Stimulated activated CD8-positive, alpha-beta memory T cell treated with anti-CD3 and anti-CD28 coated beads, Interleukin-15, amount 100 ng/mL, for 1 hour (primary cell): ENCODE data around the gene SIX2.
"Not testable (repeated sequence)": the region's sequence is repeated elsewhere in the genome, so short reads cannot be mapped to it uniquely, and the experiment has no call there.

Source experiments
- DNase-seq: peaks from one replicate; pipeline ENCODE4 v3.0.0-alpha.2; 2020; ENCODE audit warnings: low read depth

Gene SIX2

GRCh38 chr2:45009303-45009927 lies at the start of gene SIX2:
SIX2 (minus strand) TSS chr2:45009452; CDS start chr2:45009110, 342 bp downstream.
- no peak for DNase-seq

GRCh38 chr2:45055162-45055605 lies 45.9 kb upstream of the SIX2 start:
- DNase-seq: no peak

DNA sequence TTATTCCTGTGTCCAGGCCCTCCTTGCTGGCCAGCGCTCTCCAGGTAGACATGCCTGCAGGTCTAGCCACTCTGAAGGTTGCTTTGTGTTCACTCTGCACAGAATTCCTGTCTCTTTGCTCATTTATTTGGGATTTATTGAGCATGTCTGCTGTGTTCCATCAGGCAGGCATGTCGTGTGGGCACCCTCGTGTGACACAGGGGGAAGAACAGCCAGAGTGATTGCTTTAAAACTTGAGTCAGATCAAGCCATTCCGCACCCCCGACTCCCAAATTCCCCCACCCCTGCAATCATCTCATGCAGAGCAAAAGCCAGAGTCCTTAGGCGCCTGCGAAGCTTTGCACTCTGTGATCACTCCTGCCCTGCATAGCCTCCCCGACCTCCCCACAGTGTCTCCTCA lies 44.7 kb upstream of the SIX2 start:
- DNase-seq: no peak

DNA sequence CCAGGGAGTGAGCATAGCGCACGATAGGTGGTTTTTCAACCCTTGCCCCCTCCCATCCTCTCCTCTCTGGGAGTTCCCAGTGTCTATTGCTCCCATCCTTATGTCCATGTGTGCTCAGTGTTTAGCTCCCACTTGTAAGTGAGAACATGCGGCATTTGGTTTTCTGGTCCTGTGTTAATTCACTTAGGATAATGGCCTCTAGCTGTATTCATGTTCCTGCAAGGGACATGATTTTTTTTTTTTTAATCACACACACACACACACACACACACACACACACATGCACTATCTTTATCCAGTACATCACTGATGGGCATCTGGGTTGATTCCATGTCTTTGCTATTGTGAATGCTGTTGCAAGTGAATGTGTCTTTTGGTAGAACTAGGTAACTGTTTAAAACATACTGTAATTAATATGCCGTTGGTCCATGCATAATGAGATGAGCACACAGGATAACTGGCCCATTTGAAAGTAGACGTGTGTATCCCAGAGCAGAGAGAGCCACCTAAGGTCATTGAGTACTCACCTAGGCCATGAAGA lies 43.2 kb upstream of the SIX2 start:
- no peak for DNase-seq

- no peak for DNase-seq
Measured at GRCh38 chr2:45049569-45050336, 40.5 kb upstream of the SIX2 start.

DNA sequence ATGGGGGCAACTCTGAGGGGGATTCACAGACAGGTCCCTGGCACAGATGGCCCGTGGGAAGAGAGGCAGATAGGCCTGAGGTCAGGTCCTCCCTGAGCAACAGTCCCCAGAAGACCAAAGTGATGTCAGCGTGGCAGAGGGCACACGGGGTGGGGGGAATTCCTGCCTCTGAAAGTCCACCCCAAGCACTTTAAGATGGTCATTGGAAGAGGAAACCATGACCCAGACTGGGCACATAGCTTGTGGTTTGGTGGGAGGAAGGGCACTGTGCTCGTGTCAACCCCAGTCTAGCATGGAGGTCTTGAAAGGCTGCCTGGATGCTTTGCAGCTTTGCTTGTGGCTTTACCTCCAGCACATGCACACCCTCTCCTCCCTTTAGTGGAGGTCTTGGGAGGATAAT lies 38.0 kb upstream of the SIX2 start:
- no peak for DNase-seq

GRCh38 chr2:45046786-45047185 lies 37.5 kb upstream of the SIX2 start:
- no peak for DNase-seq

- no peak for DNase-seq
Measured at GRCh38 chr2:45045706-45046105, 36.5 kb upstream of the SIX2 start.

DNA sequence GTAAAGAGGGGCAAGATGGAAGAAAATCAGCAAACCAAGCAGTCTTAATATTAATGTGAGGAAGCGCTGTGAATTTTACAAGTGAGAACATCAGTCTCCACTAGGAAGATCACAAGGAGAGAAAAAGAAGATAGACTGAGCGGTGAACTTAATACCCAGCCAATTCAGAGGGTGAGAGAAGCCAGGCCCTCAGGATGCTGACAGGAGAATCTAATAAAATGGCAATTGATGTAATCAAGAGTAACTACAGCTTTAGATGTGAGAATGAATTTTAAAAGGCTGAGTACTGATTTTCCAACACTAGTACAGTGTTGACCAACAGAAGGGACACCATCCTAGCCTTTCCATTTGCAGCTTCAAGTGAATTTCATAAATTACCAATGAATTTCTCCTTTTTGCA lies 35.7 kb upstream of the SIX2 start:
- no peak for DNase-seq

DNA sequence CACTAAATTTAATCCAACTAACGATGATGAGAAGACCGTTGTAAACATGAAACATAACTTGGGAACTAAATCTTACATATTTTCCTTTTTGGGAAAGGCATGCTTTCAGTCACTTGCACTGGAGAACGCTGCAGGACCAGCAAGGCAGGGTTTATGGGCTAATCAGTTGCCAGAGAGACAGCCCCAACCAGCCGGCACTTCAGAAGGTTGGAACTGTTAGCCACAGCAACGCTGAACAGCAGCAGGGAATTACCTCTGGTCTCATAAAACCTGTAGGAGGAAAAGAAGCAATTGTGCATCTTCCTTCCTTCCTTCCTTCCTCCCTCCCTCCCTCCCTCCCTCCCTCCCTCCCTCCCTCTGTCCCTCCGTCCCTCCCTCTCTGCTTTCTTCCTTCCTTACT lies 33.9 kb upstream of the SIX2 start:
- DNase-seq: no peak

DNA sequence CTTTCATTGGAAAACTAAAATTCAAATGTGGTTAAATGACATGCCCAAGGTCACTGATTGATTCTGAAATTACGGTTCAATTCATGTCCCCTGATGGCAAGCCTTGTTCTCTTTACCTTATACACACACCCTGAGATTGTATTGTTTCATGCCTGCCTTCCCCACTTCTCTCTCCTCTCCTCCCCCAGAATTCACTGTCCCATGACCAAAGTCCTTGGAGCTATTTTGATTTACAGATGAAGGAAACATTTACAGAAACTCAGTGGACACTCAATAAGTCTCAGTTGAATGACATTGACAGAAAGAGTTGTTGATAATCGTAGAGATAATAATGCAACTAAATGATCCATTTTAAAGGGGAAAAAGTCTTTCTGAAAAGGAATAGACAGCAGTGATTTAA lies 33.1 kb upstream of the SIX2 start:
- DNase-seq: no peak

DNA sequence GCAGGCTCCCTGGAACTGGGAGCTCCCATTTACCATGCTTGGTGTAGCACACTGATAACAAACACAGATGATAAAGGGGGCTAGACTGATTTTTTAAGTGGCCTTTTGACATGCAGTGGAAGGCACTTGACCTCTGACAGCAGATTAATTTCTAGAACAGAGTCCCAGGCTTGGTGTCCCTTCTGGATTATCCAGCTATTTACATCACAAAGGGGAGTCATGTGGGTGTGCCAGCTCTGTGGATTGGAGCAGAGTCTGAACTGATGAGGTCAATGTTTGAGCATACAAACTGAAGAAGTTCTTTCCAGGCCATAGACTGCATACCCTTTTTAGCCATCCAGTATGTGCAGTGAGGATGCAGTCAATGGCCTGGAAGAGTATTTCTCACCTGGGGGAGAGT lies 31.5 kb upstream of the SIX2 start:
- DNase-seq: no peak

DNA sequence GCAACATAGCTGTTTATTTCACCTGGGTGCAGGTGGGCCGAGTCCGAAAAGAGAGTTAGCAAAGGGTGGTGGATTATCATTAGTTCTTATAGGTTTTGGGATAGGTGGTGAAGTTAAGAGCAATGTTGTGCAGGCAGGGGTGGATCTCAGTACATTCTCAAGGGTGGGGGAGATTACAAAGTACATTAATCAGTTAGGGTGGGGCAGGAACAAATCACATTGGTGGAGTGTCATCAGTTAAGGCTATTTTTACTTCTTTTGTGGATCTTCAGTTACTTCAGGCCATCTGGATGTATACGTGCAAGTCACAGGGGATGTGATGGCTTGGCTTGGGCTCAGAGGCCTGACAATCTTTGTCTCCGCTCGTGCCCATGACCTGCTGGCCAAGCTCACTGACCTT lies 30.6 kb upstream of the SIX2 start:
- not testable (repeated sequence) for DNase-seq

GRCh38 chr2:45038861-45039260 lies 29.6 kb upstream of the SIX2 start:
- DNase-seq: not testable (repeated sequence)

GRCh38 chr2:45033302-45033701 lies 24.1 kb upstream of the SIX2 start:
- DNase-seq: no peak

DNA sequence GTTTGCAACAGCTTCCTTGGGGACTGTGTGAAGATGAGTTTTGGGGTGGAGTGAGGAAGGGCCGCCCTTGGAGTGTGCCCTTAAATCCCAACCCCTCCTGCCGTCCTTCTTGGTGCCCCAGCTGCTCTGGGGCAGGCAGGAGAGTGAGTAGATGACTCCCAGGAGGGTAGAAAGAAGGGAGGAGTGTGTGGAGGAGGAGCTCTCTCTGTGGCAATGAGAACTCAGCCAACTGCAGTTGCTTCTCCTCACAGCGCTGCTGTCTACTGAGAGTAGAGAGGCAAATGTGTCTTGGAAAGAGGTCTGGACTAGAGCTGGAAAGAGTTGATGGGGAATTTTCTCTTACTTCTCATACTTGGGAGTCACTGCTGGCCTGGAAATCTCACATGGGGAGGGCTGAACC lies 21.8 kb upstream of the SIX2 start:
- DNase-seq: no peak

GRCh38 chr2:45030553-45030952 lies 21.3 kb upstream of the SIX2 start:
- no peak for DNase-seq

- DNase-seq: no peak
Measured at GRCh38 chr2:45029215-45029614, 20.0 kb upstream of the SIX2 start.

- no peak for DNase-seq
Measured at GRCh38 chr2:45028276-45028675, 19.0 kb upstream of the SIX2 start.

GRCh38 chr2:45026924-45027450 lies 17.7 kb upstream of the SIX2 start:
- DNase-seq: no peak

GRCh38 chr2:45024600-45025291 lies 15.5 kb upstream of the SIX2 start:
- DNase-seq: no peak

DNA sequence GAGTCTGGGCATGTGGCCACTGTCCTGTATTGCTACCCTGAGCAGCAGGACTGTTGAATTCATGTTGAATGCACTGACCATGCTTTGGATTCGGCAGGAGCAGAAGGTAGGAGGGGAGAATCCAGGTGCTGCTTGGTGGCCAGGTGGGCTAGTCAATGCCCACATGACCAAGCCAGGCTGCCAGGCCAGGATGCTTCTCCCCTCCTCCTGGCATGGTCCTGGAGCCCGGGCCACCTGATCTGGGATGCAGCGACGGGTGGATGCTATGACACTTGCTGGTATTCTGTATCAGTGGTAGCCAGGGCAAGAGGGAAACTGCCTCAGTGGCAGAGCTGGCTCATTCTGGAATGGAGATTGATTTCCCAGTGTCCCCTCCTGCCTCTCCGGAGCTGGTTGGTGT lies 14.8 kb upstream of the SIX2 start:
- no peak for DNase-seq

GRCh38 chr2:45020439-45020838 lies 11.2 kb upstream of the SIX2 start:
- DNase-seq: no peak
